Suppressor macrophage treated with lipopolysaccharide for 4 hours (primary cell): ENCODE data around the gene SUFU.
A peak's percentile ranks its signal among the peaks of the same experiment; 100 is the strongest.

Source experiments
- DNase-seq: peaks from one replicate; pipeline ENCODE4 v3.0.0-alpha.2; 2020

Gene SUFU

DNA sequence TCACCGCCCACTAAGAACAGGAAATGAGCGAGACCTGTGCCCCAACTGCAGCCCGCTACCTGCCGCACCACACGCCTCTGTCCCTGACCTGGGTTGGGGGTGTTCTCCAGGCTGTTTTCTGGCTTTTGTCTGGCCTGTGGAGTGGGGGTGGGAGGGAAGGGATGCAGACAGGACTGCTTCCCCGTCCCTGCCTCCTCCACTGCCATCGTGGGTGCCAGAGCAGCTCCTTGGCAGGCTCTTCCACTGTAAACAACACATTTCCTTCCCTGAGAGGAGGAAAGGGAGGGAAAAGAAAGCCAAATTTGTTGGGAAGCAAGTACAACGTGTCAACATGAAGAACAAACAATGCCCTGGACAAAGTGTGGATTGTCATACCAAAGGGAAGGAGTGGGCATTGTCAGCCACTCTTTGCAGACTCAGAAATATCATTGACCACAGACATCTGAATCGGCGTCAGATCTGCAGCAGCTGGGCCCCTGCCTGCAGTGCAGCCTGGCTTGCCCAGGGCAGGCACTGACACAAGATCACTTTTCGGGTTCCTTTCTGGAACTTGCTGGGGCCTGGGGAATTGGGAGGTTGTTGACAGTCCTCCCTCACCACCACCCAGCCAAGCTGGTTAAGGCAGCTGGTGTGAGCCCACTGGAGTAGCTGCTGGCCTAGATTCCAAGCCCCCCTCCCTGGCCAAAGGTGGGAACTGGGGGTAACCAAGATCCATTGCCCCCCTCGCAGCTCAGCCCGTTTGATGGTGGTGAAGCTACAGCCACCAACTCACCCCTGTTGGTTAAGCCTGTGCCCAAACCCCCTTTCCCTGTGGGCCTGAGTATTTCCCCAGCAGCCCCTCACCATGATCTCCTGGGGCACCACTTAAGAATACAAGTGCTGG lies 117.9 kb downstream of the SUFU start:
- DNase-seq = no peak

DNA sequence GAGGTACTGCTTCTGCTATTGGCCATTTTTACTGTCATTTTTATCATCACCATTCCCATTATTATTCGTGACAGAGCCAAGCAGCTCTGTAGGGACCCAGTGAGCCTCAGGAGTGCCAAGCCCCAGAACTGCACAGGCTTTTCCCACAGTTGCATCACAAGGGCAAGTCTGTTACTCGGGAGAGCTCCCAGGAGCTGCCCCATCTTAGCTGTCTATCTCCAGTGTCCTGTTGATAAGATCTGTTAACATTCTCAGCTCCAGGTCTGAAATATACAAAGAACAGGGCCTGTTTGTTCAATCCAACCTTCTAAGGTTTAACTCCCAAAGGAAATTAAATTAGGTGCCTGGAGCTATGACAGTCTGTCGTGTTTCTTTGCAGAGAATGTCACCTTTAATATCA lies 120.3 kb downstream of the SUFU start:
- DNase-seq = no peak

GRCh38 chr10:102624751-102625645 lies 121.2 kb downstream of the SUFU start:
- no peak for DNase-seq

GRCh38 chr10:102626026-102626685 lies 122.4 kb downstream of the SUFU start:
- DNase-seq = no peak

DNA sequence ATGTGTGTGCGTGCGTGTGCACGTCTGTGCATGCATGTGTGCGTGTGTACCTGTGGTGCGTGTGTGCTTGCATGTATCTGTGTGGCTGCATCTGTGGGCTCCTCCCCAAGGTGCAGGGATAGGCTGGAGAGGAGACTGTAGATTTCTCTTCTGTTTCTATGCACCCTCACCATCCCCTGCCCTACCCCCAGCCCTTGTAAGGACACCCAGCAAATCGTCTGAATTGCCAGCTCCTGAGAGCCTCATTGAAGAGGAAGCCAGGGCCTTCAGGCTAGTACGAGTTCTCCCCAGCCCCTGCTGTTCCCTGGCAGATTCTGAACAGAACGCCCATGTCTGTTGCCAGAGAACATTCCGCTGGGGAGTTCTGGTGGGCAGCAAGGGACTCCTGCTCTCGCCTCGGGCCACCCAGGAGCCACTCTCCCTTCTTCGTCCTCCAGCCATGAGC lies 123.5 kb downstream of the SUFU start:
- no peak for DNase-seq

DNA sequence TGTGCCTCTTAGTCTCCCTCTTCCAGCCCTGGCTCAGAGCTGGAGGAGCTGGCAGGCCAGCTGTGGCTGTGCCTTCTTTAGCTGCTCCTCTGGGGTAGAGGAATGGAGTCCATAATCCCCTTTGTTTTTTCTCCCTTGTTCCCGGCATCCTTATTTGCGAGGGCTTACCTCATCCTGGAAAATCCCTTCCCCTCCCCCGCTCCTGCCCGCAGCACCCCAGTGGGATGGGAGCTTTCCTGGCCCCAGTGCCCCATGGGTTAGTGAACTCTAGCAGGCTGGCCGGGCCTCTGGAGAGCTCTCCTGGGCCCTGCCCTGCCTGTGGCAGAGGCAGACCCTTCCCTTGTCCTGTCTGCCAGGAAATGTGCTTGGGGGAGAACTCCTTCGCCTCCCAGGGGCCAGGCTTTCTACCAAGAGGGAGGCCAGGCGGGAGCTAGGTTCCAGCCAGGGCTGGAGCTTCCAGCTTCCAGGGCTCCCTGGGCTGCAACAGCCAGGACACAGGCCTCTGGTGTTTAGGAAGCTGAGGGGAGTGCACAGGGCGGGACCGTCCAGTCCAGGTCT lies 124.0 kb downstream of the SUFU start:
- no peak for DNase-seq

DNA sequence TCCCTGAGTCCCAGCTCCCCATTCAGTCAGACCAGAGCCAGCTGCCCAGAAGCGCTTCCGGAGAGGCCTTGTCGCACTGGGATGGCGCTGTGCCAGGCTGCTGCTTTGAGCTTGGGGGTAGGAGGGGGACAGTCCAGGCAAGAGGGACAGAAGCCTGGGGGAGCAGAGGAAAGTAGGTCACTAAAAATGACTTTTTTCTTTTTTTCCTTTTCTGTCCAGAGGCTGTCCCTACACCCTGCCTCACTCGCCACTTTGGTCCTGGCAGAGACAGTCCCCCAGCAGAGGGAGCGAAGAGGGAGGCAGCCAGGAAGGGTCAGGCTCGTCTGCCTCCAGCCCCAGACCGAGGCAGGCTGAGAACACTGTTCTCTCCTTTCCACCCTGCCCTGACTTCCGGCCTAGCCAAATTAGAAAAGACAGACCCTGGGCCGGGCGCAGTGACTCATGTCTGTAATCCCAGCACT lies 124.7 kb downstream of the SUFU start:
- DNase-seq = no peak

DNA sequence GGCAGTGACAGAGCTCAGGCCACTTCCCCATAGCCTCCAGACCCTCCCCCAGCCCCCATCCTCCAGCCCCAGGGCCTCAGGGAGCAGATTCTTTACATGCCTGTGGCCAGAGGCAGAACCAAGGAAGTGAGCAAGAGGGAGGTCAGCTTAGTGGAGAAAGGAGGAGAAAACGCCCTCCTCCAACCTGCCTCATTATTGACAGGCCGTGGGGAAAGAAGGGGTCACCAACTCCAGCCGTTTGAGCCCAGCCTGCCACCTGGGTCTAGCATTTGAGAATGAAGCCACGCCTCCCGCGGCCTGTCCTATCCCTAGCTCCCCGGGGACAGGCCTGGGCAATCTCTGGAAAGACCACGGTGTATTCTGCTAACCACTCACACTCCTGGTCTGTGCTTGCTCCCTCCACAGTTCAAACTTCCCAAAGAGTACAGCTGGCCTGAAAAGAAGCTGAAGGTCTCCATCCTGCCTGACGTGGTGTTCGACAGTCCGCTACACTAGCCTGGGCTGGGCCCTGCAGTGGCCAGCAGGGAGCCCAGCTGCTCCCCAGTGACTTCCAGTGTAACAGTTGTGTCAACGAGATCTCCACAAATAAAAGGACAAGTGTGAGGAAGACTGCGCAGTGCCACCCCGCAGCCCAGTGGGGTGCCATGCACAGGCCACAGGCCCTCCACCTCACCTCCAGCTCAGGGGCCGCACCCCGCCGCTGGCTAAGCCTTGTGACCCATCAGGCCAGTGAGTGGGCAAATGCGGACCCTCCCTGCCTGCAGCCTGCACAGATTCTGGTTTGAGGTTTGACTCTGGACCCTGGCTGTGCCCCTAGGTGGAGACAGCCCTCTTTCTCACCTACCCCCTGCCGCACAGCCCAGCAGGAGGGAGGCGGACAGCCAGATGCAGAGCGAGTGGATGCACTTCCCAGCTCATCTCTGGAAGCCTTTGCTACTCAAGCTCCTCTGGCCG lies 126.2 kb downstream of the SUFU start:
- DNase-seq = no peak

- no peak for DNase-seq
Observed at GRCh38 chr10:102630663-102631062, 126.9 kb downstream of the SUFU start.

DNA sequence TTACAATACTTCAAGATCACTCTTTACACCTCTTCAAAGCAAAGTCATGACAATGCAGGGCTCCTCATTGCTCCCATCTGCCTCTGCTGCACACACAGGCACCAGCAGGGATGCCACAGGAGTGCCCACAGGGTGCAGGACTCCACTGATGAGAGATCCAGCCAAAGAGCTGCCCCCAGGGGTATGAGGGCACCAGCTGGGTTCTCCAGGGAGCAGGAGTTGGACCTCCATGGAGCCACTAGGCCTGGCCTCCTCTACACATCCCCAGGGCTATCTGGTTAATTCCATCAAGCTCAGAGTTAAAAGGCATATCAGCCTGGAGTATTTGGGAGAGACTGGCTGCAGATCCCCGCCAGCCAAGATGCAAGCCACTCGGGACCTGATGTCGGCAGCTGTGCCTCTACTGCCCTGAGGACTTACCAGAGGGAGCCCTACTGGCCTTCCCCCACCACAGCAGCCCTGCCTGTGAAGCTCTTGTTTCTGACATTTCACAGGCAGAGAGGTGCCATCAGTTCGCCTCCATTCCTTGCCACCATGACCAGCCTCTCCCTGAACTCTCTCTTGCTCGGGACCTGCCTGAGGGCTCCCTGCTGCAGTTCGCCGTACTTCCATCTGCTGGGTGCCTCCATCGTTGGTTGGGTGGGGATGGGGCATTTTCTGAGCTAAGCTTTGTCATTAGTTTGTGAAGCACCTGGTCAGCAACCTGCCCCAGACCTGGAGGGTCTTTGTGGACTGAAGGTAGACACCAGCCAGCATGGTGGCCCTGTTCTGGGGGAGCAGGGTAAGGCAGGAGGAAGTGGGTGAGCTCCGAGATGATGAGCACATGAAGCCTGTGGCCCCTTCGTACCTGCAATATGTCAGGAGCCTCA lies 128.0 kb downstream of the SUFU start:
- DNase-seq = no peak

- DNase-seq = no peak
Observed at GRCh38 chr10:102632394-102633111, 128.8 kb downstream of the SUFU start.

GRCh38 chr10:102633287-102633686 lies 129.5 kb downstream of the SUFU start:
- DNase-seq = peak; percentile 89

DNA sequence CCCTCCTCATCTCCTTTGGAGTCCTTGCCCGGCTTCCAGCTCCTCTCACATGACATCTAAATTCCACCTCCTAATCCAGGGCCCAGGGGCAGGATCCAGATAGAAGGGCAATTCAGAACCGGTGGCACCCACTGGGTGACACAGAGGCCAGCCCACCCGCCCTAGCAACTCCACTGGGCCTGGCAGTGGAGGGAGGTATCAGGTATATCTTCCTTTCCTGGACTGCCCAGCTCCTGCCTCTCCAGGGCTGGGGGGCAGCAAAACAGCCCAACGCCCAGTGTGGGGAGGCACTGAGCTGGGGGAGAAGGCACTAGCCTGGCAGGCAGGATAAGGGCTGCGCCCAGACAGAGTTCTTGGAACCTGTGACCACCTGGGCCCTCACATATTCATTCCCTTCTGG lies 130.1 kb downstream of the SUFU start:
- DNase-seq = no peak

- no peak for DNase-seq
Observed at GRCh38 chr10:102634686-102635085, 130.9 kb downstream of the SUFU start.

DNA sequence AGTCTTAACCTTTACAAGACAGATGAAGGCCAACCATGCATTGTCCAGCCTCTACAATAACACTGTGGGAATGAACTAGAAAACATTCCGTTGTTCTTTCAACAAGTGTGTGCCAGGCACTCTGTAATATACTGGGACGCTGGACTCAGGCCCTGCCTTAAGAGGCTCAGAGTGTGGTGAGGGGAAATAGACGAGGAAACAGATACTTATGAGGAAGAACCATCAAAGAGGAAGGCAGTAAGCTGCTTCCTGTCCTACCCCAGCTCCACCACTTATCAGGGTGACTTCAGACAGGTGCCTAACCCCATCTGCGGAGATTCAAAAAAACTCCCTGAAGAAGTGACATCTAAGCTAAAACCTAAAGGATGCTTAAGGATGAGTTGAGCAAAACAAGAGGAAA lies 131.6 kb downstream of the SUFU start:
- peak; percentile 30 for DNase-seq

DNA sequence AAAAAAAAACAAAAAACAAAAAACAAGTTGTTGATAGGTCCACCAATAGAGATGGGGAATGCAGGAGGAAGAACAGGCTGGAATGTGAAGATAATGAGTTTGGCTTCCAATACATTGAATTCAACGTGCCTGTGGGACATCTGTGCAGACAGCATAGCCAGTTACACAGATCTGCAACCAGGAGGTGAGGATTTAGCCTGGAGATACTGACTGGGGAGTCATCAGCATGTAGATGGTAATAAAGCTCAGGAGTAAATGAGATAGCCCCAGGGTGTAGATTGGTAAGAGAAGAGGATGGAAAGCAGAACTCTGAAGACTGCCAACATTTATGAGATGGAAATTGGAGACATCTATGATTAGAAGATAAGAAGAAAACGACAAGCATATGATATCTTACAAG lies 135.8 kb downstream of the SUFU start:
- no peak for DNase-seq

DNA sequence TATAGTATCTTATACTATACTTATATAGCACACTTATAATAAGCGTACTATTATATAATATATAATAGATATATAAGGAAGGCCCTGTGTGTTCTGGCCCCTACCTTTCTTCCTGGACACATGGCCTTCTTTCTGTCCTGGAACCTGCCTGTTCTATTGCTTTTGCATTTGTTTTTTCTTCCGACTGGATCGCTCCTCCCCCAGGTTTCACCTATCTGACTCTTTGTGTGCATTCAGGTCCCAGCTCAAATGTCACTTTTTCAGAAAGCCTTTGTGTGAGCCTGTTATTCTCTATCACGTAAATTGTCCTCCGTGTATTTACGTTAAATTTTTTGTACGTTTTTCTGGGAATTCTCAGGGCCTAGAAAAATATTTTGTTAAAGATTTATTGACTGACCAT lies 137.6 kb downstream of the SUFU start:
- no peak for DNase-seq

DNA sequence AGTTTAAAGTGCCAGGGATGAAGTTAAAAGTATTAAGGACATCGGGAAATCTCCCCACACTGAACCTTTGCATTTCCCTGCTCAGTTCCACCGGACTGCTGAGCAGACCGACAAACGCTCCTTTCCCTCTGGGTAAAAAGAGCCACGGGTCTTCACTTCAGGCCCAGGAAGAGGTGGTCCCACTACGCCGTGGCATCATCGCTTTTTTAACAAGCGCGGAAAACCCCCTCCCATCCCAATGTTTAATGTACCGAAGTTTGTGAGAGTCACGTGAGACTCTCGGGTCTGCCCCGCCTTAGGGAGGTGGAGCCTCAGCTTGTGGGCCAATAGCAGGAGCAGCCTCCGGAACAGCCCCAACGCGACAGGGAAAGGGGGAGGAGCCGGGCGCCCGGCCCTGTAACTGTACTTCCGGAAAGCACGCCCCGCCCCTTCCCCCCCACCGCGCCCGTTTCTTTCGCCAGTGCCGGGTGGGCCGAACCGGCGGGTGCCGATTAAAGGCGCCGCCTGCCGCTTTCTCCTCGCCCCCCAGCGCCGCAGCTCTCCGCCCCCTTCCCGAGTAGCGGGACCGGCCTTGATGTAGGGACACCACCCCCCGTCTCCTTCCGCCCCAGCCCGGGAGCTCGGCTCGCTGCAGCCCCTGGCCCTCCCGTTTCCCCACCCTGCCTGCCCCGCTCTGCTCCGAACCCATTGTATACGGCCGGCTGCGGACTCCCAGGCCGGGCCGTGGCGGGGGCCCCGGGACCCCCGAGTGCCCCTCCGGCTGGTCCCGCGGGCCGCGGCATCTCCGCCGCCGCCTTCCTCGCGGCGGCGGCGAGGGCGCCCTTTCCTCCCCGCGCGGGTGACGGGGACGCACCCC lies 138.3 kb downstream of the SUFU start:
- DNase-seq = peak; percentile 98
